Measurements from ENCODE around the gene S1PR4. TPM values are rescaled to one million over a fixed set of nuclear protein-coding genes. Genes with fewer than 3 reads are reported as not detected.
A peak's percentile ranks its signal among the peaks of the same experiment; 100 is the strongest.

Gene S1PR4
- total RNA-seq, 4 donors from 2014 or later, result 0.66 to 4.7 (median 2.4) TPM

- Histone ChIP-seq H3K27ac (peak overlapping the region in 3 of 4 donors; percentile 60 to 67 (median 62)), H3K27me3 (no peaks in the 10 kb centered on the region), H3K9me3 (peaks cover 0 to 11% (median 0%) of the 10 kb centered on the region in 4 donors), H3K36me3 (no peaks in the 10 kb centered on the region), H3K4me3 (no peak overlapping the region), H3K4me1 (peaks cover 0 to 9% (median 2%) of the 10 kb centered on the region in 4 donors)
- TF ChIP-seq EP300 (IDR thresholded peaks at IDR 0.05) (no peak), CTCF (IDR thresholded peaks at IDR 0.05) (no peak), POLR2A (IDR thresholded peaks at IDR 0.05) (no peak)
- DNase-seq (ENCODE audit: low spot score in 2 of 2), result no peak
- 53 to 57% methylated on average over 6 of the region's 6 CpGs for WGBS, 2 donors
These were observed 36.3 kb upstream of the S1PR4 start for GRCh38 chr19:3142292-3142670.

DNA sequence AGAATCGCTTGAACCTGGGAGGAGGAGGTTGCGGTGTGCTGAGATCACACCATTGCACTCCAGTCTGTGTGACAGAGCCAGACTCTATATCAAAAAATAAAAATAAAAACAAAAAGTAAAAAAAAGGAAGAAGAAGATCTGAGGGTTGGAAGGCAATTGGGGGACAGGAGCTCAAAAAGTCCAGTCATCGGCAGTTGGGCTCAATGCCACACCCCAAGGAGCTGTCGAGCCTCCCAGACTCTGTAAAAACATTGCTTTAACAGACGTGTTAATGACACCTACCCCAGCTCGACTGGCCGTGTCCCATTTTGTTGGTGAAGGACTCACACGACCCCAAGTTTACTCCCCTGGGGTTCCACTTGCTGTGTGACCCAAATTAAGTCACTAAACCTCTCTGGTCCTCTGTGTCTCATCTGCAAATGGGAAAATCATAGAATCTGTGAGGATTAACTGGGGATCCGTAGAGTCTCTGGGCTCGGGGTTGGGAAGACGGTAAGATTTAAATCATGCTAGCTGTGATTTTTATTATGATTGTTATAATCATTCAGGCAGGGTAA, 35.7 kb upstream of the S1PR4 start:
- DNase-seq (ENCODE audit: low spot score in 2 of 2), result no peak
- peak overlapping the region in 3 of 4 donors; percentile 53 to 62 (median 60) for H3K27ac ChIP-seq
- H3K9me3 ChIP-seq, result peaks cover 0 to 11% (median 0%) of the 10 kb centered on the region in 4 donors
- WGBS, 2 donors, result 56 to 68% methylated on average over 11 of the region's 11 CpGs
- TF ChIP-seq CTCF (IDR thresholded peaks at IDR 0.05) (no peak), POLR2A (IDR thresholded peaks at IDR 0.05) (no peak), EP300 (IDR thresholded peaks at IDR 0.05) (no peak)
- H3K36me3 ChIP-seq, result no peaks in the 10 kb centered on the region
- no peak overlapping the region for H3K4me3 ChIP-seq
- peaks cover 0 to 9% (median 2%) of the 10 kb centered on the region in 4 donors for H3K4me1 ChIP-seq
- H3K27me3 ChIP-seq, result no peaks in the 10 kb centered on the region

GRCh38 chr19:3145909-3146676, 32.5 kb upstream of the S1PR4 start:
- no peak for DNase-seq (ENCODE audit: low spot score in 2 of 2)
- no peaks in the 10 kb centered on the region for H3K36me3 ChIP-seq
- H3K27ac ChIP-seq, result no peak overlapping the region
- no peak for TF ChIP-seq CTCF (IDR thresholded peaks at IDR 0.05)
- no peak for TF ChIP-seq POLR2A (IDR thresholded peaks at IDR 0.05)
- no peak for TF ChIP-seq EP300 (IDR thresholded peaks at IDR 0.05)
- 61 to 67% methylated on average over 20 of the region's 20 CpGs for WGBS, 2 donors
- H3K4me1 ChIP-seq, result peaks cover 0 to 9% (median 2%) of the 10 kb centered on the region in 4 donors
- H3K4me3 ChIP-seq, result no peak overlapping the region
- H3K27me3 ChIP-seq, result peaks cover 0 to 19% of the 10 kb centered on the region in 2 donors
- H3K9me3 ChIP-seq, result no peaks in the 10 kb centered on the region

GRCh38 chr19:3146677-3147100, 31.9 kb upstream of the S1PR4 start:
- no peaks in the 10 kb centered on the region for H3K36me3 ChIP-seq
- peaks cover 0 to 19% of the 10 kb centered on the region in 2 donors for H3K27me3 ChIP-seq
- H3K27ac ChIP-seq, result no peak overlapping the region
- WGBS, 2 donors, result 58 to 60% methylated on average over 5 of the region's 5 CpGs
- no peak for DNase-seq (ENCODE audit: low spot score in 2 of 2)
- TF ChIP-seq CTCF (IDR thresholded peaks at IDR 0.05) (peak; percentile 39 to 66 (median 57)), EP300 (IDR thresholded peaks at IDR 0.05) (no peak), POLR2A (IDR thresholded peaks at IDR 0.05) (no peak)
- H3K4me1 ChIP-seq, result peaks cover 0 to 4% (median 1%) of the 10 kb centered on the region in 4 donors
- no peaks in the 10 kb centered on the region for H3K9me3 ChIP-seq
- H3K4me3 ChIP-seq, result no peak overlapping the region

DNA sequence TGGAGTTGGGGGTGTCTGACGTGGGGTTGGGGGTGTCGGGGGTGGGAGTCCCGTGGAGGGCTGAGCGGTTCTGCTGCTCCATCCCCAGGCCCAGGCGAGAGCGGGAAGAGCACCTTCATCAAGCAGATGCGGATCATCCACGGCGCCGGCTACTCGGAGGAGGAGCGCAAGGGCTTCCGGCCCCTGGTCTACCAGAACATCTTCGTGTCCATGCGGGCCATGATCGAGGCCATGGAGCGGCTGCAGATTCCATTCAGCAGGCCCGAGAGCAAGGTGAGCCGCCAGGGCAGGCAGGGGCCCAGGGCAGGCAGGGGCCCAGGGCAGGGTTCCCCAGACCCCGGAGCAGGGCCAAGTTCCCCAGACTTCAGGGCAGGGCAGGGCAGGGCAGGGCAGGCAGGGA, 30.1 kb upstream of the S1PR4 start:
- TF ChIP-seq EP300 (IDR thresholded peaks at IDR 0.05) (no peak), CTCF (IDR thresholded peaks at IDR 0.05) (no peak), POLR2A (IDR thresholded peaks at IDR 0.05) (no peak)
- no peak overlapping the region for H3K27ac ChIP-seq
- no peak for DNase-seq (ENCODE audit: low spot score in 2 of 2)
- WGBS, 2 donors, result 87 to 89% methylated on average over 20 of the region's 20 CpGs
- H3K4me1 ChIP-seq, result no peaks in the 10 kb centered on the region
- no peaks in the 10 kb centered on the region for H3K9me3 ChIP-seq
- no peaks in the 10 kb centered on the region for H3K36me3 ChIP-seq
- H3K27me3 ChIP-seq, result peaks cover 0 to 19% of the 10 kb centered on the region in 2 donors
- H3K4me3 ChIP-seq, result no peak overlapping the region

All from tibial nerve (tissue), 4 donors.